ENCODE data around the gene TNFSF13. TPM values are rescaled to one million over a fixed set of nuclear protein-coding genes. Genes with fewer than 3 reads are reported as not detected.

TNFSF13 gene
- total and polyA plus RNA-seq, 2 of the 8 experiments (the other 6 are each of a cell fraction or from before 2014, with no cell fraction given), result 2.1 to 2.6 TPM

- TF ChIP-seq, protein P1, sequence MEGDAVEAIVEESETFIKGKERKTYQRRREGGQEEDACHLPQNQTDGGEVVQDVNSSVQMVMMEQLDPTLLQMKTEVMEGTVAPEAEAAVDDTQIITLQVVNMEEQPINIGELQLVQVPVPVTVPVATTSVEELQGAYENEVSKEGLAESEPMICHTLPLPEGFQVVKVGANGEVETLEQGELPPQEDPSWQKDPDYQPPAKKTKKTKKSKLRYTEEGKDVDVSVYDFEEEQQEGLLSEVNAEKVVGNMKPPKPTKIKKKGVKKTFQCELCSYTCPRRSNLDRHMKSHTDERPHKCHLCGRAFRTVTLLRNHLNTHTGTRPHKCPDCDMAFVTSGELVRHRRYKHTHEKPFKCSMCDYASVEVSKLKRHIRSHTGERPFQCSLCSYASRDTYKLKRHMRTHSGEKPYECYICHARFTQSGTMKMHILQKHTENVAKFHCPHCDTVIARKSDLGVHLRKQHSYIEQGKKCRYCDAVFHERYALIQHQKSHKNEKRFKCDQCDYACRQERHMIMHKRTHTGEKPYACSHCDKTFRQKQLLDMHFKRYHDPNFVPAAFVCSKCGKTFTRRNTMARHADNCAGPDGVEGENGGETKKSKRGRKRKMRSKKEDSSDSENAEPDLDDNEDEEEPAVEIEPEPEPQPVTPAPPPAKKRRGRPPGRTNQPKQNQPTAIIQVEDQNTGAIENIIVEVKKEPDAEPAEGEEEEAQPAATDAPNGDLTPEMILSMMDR (IDR thresholded peaks at IDR 0.05; ENCODE audit: control extremely low read depth in 1 of 3, insufficient read depth in 1 of 3, low read depth in 1 of 3, low read length in 3 of 3), result no peak
- 0 out of 4 replicates have a peak, but pooled peaks of 1 of the 2 experiments have one; percentile 53 for TF ChIP-seq HDAC2 (IDR thresholded peaks at IDR 0.05; ENCODE audit: borderline replicate concordance in 1 of 2, low read depth in 2 of 2, low read length in 2 of 2)
Observed at GRCh38 chr17:7548585-7549400, 9.8 kb upstream of the TNFSF13 start, which contains the start of gene TNFSF12 (continued).

All from H1 (cell line).